Cortex of kidney (tissue), 1 donor: Measurements from ENCODE around the gene SLCO2A1.

ENCODE experiments used
- DNase-seq: peaks from one replicate; lab custom pipeline; 2025; lab: John Stamatoyannopoulos, UW

SLCO2A1 gene

DNA sequence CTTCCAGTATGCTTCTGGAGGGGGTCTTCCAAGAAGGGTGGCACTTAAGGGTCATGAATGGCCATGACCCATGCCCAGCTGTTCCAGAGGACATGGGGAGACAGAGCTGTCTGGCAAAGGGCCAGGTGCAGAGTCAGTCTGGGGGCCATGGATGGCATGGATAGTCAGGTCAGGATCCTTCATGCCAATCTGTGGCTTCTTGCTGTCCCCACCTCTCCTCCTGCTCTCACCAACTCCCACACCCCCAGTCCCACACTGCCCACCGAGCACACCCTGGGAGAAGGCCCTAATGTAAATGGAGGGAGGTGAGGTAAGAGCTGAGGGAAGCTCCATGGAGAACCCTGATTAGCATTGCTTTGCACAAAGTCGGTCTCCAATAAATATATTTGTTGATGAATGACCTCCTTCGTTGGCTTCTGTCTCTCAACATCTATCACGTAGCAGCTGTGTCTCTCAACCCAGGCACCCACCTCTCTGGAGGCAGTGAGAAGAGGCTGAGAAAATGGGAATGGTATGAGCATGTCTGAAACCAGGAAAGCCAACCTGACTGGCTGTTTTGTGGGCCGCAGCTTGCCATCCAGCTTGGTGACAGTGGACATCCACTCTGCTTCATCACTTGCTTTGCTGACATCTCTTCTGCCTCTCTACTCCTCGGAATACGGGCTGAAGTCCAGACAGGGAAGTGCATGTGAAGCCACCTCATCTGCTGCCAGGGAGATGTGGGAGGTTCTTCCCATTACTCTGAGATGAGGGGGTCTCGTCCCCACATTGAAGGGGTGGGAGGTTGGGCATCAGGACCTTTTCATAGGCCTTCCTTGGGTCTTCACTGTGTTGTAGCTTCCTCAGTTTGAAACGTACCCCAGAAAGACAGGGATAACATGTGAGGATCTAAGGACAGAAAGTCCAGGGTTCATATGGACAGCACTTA lies 96.4 kb downstream of the SLCO2A1 start:
- DNase-seq: no peak

DNA sequence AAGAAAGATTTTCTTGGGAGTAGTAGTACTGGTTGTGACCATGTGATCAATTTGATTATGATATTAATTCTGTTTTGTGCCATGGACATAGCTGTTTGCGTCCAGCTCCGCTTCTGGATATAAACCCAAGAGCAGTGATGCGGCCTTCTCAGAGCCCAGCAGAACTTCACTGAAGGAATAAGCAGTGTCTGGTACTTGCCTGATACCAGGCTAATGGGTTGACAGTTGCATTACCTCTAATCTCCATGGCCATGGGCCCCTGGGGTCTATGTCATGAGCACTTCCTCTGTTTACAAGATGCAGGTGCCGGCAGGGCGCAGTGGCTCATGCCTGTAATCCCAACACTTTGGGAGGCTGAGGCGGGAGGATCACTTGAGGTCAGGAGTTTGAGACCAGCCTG lies 97.7 kb downstream of the SLCO2A1 start:
- no peak for DNase-seq

DNA sequence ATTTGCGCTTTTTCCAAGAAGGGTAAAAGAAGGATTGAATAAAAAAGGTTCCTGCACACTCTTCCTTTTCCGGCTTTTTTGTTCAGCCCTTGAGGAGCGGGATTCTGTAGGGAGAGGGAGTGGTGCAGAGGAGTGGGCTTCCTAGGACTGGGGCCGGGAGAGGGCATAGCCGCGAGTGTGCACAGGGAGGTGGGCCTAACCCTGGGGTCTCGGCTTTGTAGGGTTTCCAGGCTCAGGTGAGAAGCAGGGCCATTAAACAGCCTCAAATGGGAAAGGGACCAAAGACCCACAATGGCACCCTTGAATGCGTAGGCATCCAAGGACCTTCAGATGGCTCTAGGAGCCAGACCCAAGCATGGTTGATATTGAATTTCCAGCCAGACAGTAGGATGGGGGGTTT lies 98.6 kb downstream of the SLCO2A1 start:
- DNase-seq: no peak

DNA sequence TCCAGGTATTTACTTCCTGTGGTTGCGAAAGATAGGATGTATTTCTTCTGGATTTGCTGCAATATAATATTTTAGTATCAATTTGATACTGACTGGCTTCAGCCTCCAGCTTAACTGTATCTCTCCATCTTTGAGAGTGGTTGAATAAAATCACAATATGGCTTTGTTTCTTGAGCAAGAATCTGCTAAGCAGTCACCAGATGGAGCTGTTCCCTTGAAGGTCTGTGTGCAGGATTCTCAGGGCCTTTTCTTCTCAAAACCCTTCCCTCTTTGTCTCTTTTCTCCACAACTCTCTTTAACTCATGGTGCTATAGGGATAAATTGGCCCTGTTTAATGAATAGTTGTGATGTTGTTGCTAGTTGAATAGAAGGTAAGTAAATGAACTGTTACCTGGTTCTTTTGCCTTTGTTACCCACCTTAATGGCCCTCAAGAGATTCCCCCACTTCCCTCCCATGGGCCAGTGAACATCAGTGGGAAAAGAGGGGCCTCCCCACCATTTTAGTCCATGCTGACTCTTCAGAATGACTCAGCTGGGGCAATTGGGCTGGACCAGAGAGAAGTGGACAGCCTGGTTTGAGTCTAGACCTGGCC lies 99.3 kb downstream of the SLCO2A1 start:
- no peak for DNase-seq

DNA sequence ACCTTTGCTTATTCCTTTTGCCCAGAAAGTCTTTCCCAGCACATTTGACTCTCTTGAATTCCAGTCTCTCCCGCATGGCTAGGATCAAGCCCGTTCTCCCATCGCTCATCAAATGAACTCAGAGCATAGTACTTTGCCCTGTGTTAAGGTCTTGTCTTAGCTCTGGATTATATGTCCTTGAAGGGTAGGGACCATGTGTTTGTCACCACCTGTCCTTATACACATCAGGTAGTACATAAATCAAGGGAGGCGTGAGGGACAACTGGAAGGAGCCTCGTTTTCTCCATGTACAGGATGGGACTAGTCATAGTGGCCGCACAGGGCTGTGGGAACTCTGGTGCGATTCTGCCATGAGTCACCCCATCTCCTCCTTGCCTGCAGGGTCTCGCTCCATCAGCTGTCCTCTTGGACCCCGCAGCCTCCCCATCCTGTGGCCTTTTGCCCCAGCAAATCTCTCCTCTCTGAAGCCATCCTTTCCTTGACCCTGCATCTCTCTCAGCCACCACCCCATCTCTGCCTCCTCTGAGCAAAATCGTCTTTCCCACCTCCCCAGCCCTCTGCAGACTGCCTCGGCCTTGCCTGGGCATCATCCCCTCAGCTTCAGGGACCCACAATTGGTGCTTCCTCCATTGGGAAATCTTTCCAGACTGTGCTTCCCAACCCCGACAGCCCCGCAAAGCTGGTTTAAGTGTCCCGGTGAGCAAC lies 100.7 kb downstream of the SLCO2A1 start:
- no peak for DNase-seq

DNA sequence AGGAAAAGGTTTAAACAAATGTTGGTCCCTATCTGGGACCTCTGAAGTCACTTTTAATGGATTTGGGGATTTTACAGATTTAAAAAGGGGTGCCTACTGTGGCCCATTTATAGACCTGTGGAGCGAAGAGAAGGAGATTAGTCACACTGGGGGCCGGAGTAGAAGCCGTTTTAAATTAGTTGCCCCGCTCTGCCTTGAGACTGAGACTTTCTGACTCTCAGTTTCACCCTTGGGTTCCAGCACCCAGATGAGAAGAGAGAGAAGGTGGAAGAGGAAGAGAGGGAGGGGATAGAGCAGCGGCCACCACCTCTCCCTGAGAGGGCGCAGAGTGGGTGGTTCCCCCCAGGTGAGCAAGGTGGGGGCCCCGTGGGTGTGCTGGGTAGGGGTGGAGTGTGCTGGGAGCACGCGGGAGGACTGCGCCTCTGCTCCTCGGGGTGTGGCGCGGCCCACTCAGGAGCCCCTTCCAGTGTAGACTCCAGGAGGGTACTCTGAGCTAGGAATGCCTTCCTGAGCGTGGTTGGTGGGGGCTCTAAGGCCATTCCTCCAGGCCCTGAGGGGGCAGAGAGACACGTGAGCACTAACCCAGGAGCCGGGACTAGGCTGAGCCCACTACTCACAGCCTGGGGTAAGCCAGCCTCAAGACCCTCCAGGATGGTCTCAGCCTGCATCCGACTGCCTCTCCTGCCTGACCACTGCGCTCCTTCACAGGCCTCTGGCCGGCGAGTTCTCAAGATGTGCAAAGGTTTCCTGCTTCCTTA lies 101.4 kb downstream of the SLCO2A1 start:
- no peak for DNase-seq

DNA sequence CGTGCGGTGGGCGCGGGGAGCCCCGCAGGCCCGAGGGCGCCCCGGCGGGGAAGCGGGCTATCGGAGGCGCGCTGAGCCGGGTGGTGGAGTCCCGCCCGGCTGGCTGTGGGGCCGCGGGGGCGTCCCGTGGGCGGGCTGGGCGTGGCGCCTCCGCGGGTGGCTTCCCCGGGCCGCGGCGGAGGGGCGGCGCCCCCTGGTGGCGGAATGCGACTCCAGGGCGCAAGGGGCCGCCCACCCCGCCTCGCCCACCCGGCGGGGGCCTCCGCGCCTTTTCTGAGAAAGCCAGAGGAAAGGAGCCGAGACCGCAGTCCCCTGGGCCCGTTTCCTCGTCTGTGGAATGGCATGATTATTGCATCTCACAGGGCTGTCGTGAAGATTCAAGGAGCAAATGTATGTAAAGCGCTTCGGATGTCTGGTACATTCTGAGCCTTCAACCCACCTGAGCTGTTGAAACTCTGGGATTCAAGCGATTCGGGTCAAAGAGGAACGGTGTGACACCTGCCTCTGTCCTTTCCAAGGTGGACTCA lies 102.1 kb downstream of the SLCO2A1 start:
- DNase-seq: no peak

DNA sequence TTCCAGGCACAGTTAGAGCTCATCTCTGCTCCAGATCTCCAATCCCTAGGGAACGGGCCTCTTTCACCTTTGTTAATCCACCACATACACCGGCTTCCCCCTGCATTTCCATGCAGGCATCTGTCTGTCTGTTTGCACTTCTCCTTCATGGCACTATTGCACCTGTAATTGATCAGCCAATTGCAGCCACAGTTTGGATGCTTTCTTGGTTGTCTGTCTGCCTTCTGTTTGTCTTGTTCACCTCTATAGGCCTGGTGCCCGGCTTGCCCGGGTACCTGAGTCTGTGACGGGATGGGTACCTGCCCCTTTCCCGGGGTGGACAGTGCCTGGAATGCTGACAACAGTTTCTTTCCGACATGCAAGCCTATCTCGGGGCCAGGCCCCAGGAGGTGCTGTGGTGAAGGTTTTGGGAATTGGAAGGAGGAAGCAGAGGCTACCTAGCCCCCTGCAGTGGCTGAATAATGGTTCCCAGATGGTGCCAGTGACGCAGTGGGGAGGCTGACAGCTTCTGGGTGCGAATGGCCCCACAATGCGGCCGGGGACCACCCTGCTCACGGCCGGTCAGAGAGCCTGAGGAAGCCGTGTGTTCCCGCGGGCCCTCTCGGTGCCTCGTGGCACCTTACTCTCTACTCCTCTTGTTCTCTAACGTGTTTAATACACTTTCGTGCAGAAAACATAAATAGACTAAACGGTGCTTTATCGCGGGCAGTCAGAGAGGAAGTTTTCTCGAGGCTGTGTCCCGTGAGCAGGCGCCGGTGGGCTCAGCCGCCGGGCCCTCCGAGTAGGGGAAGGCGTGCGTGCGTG lies 102.8 kb downstream of the SLCO2A1 start:
- DNase-seq: no peak

DNA sequence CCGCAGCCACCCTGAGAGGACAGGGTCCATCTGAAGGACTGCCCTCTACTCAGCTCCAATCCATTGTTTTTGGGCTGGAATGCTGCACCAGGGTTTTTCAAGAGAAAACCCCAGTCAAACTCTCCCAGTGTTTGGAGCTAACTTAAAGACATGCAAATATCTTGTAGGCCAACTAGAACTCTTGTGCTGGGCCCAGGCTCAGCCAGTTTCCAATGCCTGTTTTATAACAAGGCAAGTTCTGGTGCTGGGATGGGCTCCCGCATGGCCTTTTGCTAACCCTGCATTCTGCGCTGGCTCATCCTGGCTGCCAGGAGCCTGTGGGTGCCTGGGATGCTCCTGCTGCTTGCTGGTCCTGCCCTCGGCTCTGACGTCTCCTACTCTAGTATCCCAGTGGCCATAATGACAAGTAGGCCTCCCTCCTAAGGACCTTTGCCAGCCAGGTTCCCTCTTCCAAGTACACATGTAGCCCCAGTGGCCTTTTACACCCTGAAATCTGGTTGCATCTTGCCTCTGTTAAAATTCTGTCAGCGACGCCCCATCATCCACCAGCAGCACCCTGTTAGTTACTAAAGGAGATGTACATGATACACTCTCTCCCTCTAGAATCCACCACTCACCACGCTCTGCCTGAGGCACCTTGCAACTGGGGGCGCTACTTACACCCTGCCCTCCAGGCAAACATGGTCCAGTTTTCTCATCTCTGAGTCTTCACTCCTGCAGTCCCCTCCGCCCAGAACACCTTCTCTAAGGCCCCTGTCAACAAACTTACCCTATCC lies 103.6 kb downstream of the SLCO2A1 start:
- no peak for DNase-seq

DNA sequence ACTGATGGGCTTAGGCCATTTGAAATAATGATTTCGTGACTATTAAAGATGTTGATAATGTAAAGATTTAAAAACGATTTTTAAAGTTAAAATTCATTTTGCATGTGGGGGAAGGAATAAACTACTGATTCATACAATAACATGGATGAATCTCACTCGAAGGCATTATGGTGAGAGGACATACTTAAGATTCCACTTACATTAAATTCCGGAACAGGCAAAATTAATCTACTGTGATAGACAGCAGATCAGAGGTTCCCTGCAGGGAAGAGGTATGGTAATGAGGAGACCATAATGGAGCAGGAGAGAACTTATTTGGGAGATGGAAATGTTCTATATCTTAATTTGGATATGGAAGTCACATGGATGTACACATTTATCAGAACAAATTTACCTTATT lies 105.7 kb downstream of the SLCO2A1 start:
- no peak for DNase-seq

DNA sequence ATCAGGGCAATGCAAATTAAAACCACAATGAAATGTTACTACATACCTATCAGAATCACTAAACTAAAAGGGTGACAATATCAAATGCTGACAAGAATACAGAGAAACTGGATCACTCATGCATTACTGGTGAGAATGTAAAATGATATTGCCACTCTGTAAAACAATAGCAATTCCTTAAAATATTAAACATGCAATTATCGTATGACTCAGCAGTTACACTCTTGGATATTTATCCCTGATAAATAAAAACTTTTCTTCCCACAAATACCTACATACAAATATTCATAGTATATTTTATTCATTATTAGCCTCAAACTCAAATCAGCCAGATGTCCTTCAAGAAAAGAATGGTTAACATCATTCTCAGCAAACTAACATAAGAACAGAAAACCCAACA lies 108.1 kb downstream of the SLCO2A1 start:
- no peak for DNase-seq

DNA sequence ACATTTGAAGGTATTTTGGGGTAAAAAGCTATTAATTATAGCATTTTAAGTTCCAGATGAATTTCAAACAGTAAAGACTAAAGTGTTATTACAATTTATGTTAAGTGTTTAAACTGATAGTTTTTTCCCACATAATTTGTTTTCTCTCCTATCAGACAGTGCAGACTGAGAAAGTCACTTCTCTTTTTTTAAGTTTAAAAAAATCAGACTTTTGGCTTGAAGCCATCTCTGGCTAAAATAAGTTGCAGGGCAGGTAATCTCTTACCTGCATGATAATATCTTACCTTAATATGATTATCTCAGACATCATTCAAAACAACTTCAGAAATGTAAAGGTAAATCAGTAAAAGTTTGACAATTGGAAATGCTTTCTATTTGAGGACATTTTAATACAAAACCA lies 112.6 kb downstream of the SLCO2A1 start:
- no peak for DNase-seq

DNA sequence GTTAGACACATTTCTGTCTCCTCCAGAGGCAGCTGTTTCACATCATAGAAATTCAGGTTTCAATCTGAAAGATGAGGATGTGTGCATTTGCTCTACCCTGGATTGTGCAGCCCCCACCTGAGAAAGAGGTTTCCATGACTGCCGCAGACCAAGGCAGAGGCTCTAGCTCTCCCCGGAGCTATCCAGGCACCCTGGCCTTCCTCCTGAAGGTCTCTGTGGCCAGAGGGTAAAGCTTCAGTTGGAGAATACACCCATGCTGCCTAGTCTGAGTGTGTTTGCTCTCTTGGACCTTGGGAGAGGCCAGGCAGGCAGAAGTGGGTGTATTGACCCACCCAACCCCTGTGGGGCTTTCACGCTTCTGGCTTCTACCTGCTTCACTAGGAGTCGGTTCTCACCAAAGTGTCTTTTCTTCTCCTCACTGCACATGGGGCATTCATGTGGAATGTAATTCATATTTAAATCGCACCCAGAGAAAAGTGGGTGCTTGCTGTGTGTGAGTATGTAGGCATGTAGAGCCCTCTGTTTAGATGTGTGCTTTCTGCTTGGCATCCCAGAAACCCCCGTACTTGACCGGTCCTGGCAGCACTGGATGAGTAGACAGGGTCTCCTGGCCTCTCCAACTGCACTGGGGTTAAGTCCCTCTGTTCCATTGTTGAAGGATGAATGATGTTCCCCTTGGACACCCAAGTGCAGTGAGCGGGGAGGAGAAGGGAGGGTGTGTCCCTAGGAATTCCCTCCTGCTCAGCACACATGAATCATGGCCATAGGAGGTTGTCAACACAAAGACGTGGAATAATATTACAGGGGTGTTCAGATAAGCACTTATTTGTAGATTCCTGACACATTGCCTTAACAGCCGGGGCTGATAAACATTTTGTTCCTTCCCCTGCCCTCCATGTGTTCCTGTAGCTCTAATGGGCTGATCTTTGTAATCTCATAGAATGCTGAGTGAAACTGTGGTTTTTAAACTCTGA lies 113.8 kb downstream of the SLCO2A1 start:
- DNase-seq: no peak

DNA sequence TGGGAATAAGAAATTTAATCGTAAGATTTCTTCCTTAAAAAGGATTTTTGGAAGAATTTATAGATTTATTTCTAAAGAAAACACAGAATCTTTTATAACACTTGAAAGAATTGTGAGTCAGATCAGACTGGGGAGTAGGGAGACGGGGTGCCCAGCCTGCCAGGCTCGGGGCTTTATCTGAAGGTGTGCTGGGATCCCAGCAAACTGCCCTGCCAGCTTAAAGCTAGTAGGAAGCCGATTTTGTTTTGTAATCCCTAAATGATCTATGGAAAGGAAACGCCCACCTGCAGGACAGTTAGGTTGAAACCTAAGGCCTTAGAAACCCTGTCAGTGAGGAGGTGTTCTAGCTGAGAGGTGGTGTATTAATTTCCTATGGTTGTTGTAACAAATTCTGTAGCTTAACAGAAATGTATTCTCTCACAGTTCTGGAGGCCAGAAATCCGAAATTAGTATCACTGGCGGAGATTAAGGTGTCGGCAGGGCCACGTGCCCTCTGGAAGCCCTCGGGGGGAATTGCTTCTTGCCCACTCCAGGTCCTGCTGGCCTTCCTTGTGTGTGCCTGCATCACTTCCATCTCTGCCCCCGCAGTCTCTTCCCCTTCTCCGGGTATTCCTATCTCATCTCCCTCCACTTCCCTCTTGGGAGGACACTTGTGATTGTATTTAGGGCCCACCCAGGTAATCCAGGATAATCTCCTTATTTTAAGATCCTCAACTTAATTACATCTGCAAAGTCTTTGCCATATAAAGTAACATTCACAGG lies 114.7 kb downstream of the SLCO2A1 start:
- DNase-seq: no peak

DNA sequence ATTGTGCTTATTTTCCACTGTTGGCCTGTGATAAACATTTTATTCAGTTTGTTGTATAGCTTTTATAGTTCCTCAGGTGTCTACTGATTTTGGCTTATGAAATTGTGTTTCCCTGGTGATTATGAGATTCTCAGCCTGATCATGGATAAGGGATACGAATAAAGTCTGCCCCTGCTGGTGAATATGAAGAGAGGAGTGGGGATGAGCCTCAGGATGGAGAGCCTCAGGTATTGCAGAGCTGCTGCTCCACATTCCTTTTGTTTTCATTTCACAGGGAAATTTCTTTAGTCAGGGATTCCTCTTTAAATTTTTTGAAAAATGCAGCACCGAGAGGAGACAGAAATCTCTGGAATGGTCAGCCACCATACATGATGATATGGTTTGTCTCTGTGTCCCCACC lies 119.3 kb downstream of the SLCO2A1 start:
- no peak for DNase-seq

DNA sequence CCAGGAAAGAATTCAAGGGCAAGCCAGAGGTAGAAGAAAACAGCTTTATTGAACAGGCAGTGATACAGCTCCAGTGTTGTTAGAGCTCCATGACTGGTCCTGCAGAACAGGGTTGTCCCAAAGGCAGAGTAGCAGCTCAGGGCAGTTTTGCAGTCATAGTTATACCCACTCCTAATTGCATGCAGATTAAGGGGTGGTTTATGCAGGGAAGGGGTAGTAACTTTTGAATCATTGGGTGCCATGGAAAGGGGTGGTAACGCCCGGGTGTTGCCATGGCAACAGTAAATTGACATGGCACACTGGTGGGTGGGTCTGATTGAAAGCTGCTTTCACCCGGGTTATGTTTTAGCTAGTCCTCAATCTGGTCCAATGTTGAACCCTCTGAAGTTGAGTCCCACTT lies 124.3 kb downstream of the SLCO2A1 start:
- DNase-seq: no peak

DNA sequence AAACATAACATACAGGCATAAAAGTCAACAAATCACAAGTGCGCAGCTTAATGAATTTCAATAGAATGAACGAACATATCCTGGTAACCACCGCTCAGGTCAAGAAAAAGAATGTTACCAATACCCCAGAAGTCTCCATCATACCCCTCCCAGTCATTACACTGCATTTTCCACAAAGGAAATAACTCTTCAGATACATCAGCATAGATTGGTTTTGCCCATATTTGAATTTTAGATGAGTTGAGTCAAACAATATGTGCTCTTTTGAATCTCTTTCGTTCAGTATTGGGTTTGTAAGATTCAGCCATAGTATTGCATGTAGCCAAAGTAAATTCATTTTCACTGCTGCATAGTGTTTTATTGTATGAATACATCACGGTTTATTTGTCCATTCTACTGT lies 127.9 kb downstream of the SLCO2A1 start:
- no peak for DNase-seq

DNA sequence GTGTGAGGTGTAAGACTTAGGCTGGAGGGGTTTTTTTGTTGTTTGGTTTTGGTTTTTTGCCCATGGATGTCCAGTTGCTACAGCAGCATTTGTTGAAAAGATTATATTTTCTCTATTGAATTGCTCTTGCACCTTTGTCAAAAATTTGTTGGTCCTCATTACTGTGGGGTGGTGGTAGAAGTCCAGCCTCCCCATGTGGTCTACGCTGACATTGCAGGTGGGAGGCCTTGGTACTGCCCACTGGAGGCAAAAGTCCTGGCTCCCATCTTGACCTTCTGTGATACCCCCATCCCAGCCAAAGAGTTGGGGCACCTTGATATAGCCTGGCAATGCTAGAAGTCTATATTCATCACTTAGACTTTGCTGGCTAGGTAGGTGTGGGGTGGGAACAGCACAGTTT lies 128.6 kb downstream of the SLCO2A1 start:
- DNase-seq: no peak
